Neural cell (in vitro differentiated cells): ENCODE results near the gene C1orf21. TPM values are rescaled to one million over a fixed set of nuclear protein-coding genes. Genes with fewer than 3 reads are reported as not detected.

Source experiments
- H2AFZ ChIP-seq: fragments of 200-600, 300-800 bp; sonication (generic), shearing (Covaris generic); 2 replicates; pipeline ENCODE4 v1.6.0; 2014; ENCODE audit warnings: low read depth, mild to moderate bottlenecking, antibody characterized with exemption, low read length, moderate library complexity
- H3F3A ChIP-seq: fragments of 200-600 bp; shearing (Covaris generic); 2 replicates; pipeline ENCODE4 v1.6.1; 2016; ENCODE audit warnings: mild to moderate bottlenecking, moderate library complexity, mixed read lengths, antibody characterized with exemption, low read length; ENCODE audit not compliant: insufficient read depth, poor library complexity, severe bottlenecking
- H3K27ac ChIP-seq: fragments of 200-600, 300-800 bp; sonication (generic), shearing (Covaris generic); 2 replicates; pipeline ENCODE4 v1.5.1; 2014; ENCODE audit warnings: mild to moderate bottlenecking, low read length, moderate library complexity
- H3K27me3 ChIP-seq: fragments of 300-800, 200-600 bp; sonication (generic), shearing (Covaris generic); 2 replicates; pipeline ENCODE4 v1.6.0; 2014; ENCODE audit warnings: mild to moderate bottlenecking, low read depth, low read length, moderate library complexity; ENCODE audit not compliant: insufficient read depth
- H3K36me3 ChIP-seq: fragments of 300-800, 200-600 bp; sonication (generic), shearing (Covaris generic); 2 replicates; pipeline ENCODE4 v1.5.1; 2014; ENCODE audit warnings: mild to moderate bottlenecking, antibody characterized with exemption, low read length, moderate library complexity; ENCODE audit not compliant: insufficient read depth
- H3K4me2 ChIP-seq: fragments of 300-800, 200-600 bp; sonication (generic), shearing (Covaris generic); 2 replicates; pipeline ENCODE4 v1.6.0; 2014; ENCODE audit warnings: mild to moderate bottlenecking, low read length
- H3K4me3 ChIP-seq: fragments of 300-800, 200-600 bp; sonication (generic), shearing (Covaris generic); 2 replicates; pipeline ENCODE4 v1.5.1; 2014; ENCODE audit warnings: mild to moderate bottlenecking, low read length, moderate library complexity
- H3K79me2 ChIP-seq: fragments of 200-600 bp; shearing (Covaris generic); replicated peaks from 2 replicates; pipeline ENCODE4 v1.6.0; 2014; ENCODE audit warnings: mild to moderate bottlenecking, low read length, moderate library complexity; ENCODE audit not compliant: insufficient read depth
- H3K9ac ChIP-seq: fragments of 300-800, 200-600 bp; sonication (generic), shearing (Covaris generic); 2 replicates; pipeline ENCODE4 v1.6.1; 2016; ENCODE audit warnings: mild to moderate bottlenecking, low read length, mixed read lengths
- H3K9me2 ChIP-seq: fragments of 200-600 bp; shearing (Covaris generic); 2 replicates; pipeline ENCODE4 v1.6.1; 2016; ENCODE audit warnings: mild to moderate bottlenecking, low read length, mixed read lengths; ENCODE audit not compliant: insufficient read depth
- H3K9me3 ChIP-seq: fragments of 200-600, 300-800 bp; sonication (generic), shearing (Covaris generic); 2 replicates; pipeline ENCODE4 v1.6.1; 2016; ENCODE audit warnings: mild to moderate bottlenecking, mixed run types, low read length, moderate library complexity, mixed read lengths
- H4K20me1 ChIP-seq: fragments of 200-600 bp; shearing (Covaris generic); 2 replicates; pipeline ENCODE4 v1.6.1; 2016; ENCODE audit warnings: mild to moderate bottlenecking, mixed run types; ENCODE audit not compliant: insufficient read depth
- EP300 ChIP-seq: fragments of 450-650 bp; conservative IDR thresholded peaks from 2 replicates; pipeline ENCODE4 v1.6.1; 2014; ENCODE audit warnings: antibody characterized with exemption, mild to moderate bottlenecking, moderate library complexity; ENCODE audit not compliant: poor library complexity, severe bottlenecking
- EZH2 ChIP-seq: fragments of 200-600, 300-800 bp; shearing (Covaris generic), sonication (generic); IDR thresholded peaks from 2 replicates; pipeline ENCODE4 v1.6.1; 2014; ENCODE audit warnings: antibody characterized with exemption, low read length, borderline replicate concordance, mild to moderate bottlenecking; ENCODE audit not compliant: insufficient read depth, poor library complexity, severe bottlenecking
- MXI1 ChIP-seq: fragments of 450-650 bp; conservative IDR thresholded peaks from 2 replicates; pipeline ENCODE4 v1.6.1; 2014; ENCODE audit warnings: antibody characterized with exemption, mild to moderate bottlenecking; ENCODE audit not compliant: poor library complexity, severe bottlenecking
- POLR2AphosphoS5 ChIP-seq: IDR thresholded peaks from 2 replicates; pipeline ENCODE4 v1.6.1; 2012
- RAD21 ChIP-seq: fragments of 450-650 bp; conservative IDR thresholded peaks from 2 replicates; pipeline ENCODE4 v1.6.1; 2014; ENCODE audit warnings: antibody characterized with exemption, mild to moderate bottlenecking, moderate library complexity
- SMC3 ChIP-seq: fragments of 450-650 bp; conservative IDR thresholded peaks from 2 replicates; pipeline ENCODE4 v1.6.1; 2014; ENCODE audit warnings: antibody characterized with exemption, mild to moderate bottlenecking, moderate library complexity; ENCODE audit not compliant: poor library complexity
- TAF1 ChIP-seq: IDR thresholded peaks from 2 replicates; pipeline ENCODE4 v1.6.1; 2012; ENCODE audit warnings: low read depth
- polyA plus RNA-seq: library from polyadenylated mRNA; depleted of rRNA; stranded (reverse); fragments of >200 nt; gene quantifications from 2 replicates; pipeline ENCODE4 v1.2.3, GENCODE V29; 2014
- TF ChIP-seq, protein P1 (sequence below): IDR thresholded peaks from 2 replicates; pipeline ENCODE4 v1.6.1; 2012; ENCODE audit warnings: borderline replicate concordance
- TF ChIP-seq, protein P2 (sequence below): fragments of 450-650 bp; IDR thresholded peaks from 2 replicates; pipeline ENCODE4 v1.5.1; 2014; ENCODE audit warnings: antibody characterized with exemption, mild to moderate bottlenecking, moderate library complexity; ENCODE audit not compliant: poor library complexity, severe bottlenecking

C1orf21 gene
- polyA plus RNA-seq, 1 donor from 2014 or later, result 21.1 TPM

DNA sequence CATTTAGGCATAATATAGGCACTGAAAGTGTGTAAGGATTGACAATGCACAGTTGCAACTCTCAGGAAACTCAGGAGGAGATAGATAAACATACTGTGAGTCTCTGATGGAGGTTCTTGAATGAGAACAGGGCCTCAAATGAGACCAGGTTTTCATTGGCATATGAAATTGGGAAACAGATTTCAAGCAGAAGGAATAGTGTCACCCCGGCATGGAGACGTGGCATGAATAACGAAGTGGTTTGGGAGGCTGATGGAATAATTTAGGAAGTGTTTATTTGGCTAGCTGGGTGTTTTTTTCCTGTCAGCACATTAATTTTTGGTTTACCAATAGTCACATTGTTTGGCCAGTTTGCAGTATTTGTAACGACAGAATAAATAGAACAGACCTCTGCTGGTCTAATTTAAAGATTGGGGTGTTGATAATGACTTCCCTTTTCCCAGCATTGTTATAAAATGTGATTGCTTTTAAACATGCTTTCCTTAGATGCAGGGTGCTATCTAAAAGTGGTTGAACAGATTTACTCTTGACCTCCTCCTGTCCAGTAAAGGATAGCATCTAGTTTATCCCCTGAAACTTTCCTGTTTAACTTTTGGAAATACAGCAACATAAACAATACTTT is 132.0 kb downstream of the C1orf21 start:
- Histone ChIP-seq H3K9me2 (no peaks in the 10 kb centered on the region), H3K36me3 (no peaks in the 10 kb centered on the region), H4K20me1 (no peaks in the 10 kb centered on the region), H3K9me3 (no peaks in the 10 kb centered on the region), H3K4me2 (no peak overlapping the region), H3K27ac (no peak overlapping the region), H3K4me3 (no peak overlapping the region), H3K79me2 (no peaks in the 10 kb centered on the region), H2AFZ (no peak overlapping the region), H3K9ac (no peak overlapping the region), H3F3A (no peaks in the 10 kb centered on the region), H3K27me3 (no peaks in the 10 kb centered on the region)
- no peak for TF ChIP-seq POLR2AphosphoS5
- TF ChIP-seq, protein P1, sequence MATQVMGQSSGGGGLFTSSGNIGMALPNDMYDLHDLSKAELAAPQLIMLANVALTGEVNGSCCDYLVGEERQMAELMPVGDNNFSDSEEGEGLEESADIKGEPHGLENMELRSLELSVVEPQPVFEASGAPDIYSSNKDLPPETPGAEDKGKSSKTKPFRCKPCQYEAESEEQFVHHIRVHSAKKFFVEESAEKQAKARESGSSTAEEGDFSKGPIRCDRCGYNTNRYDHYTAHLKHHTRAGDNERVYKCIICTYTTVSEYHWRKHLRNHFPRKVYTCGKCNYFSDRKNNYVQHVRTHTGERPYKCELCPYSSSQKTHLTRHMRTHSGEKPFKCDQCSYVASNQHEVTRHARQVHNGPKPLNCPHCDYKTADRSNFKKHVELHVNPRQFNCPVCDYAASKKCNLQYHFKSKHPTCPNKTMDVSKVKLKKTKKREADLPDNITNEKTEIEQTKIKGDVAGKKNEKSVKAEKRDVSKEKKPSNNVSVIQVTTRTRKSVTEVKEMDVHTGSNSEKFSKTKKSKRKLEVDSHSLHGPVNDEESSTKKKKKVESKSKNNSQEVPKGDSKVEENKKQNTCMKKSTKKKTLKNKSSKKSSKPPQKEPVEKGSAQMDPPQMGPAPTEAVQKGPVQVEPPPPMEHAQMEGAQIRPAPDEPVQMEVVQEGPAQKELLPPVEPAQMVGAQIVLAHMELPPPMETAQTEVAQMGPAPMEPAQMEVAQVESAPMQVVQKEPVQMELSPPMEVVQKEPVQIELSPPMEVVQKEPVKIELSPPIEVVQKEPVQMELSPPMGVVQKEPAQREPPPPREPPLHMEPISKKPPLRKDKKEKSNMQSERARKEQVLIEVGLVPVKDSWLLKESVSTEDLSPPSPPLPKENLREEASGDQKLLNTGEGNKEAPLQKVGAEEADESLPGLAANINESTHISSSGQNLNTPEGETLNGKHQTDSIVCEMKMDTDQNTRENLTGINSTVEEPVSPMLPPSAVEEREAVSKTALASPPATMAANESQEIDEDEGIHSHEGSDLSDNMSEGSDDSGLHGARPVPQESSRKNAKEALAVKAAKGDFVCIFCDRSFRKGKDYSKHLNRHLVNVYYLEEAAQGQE, result no peak
- TF ChIP-seq SMC3, result no peak
- no peak for TF ChIP-seq TAF1
- TF ChIP-seq, protein P2, sequence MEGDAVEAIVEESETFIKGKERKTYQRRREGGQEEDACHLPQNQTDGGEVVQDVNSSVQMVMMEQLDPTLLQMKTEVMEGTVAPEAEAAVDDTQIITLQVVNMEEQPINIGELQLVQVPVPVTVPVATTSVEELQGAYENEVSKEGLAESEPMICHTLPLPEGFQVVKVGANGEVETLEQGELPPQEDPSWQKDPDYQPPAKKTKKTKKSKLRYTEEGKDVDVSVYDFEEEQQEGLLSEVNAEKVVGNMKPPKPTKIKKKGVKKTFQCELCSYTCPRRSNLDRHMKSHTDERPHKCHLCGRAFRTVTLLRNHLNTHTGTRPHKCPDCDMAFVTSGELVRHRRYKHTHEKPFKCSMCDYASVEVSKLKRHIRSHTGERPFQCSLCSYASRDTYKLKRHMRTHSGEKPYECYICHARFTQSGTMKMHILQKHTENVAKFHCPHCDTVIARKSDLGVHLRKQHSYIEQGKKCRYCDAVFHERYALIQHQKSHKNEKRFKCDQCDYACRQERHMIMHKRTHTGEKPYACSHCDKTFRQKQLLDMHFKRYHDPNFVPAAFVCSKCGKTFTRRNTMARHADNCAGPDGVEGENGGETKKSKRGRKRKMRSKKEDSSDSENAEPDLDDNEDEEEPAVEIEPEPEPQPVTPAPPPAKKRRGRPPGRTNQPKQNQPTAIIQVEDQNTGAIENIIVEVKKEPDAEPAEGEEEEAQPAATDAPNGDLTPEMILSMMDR, result no peak
- no peak for TF ChIP-seq EZH2
- no peak for TF ChIP-seq MXI1
- no peak for TF ChIP-seq EP300
- no peak for TF ChIP-seq RAD21

DNA sequence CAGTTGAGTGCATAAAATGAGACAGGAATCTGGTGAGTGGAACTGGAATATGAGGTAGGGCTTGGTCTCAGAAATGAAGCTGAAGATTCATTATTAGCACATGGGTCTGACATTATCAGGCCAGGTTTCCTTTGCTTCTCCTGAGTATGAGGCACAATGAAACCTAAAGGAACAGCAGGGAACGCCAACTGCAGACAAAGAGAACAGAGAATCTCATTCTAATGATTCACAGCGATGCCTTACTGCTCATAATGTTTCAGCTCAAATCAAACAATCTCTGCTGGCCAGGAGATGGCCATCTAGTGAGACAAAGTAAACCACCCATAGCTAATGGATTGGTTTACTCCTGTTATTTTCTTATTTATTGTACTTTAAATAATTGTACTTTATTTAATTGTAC is 133.5 kb downstream of the C1orf21 start:
- no peaks in the 10 kb centered on the region for H3K9me3 ChIP-seq
- TF ChIP-seq EZH2, result no peak
- H4K20me1 ChIP-seq, result no peaks in the 10 kb centered on the region
- no peaks in the 10 kb centered on the region for H3K27me3 ChIP-seq
- no peak overlapping the region for H3K4me2 ChIP-seq
- H2AFZ ChIP-seq, result no peak overlapping the region
- no peak overlapping the region for H3K9ac ChIP-seq
- H3K79me2 ChIP-seq, result no peaks in the 10 kb centered on the region
- H3K9me2 ChIP-seq, result no peaks in the 10 kb centered on the region
- no peak overlapping the region for H3K4me3 ChIP-seq
- H3K36me3 ChIP-seq, result no peaks in the 10 kb centered on the region
- no peak overlapping the region for H3K27ac ChIP-seq
- no peaks in the 10 kb centered on the region for H3F3A ChIP-seq
